Mammary epithelial cell (primary cell): ENCODE results near the gene SLIT3.

Experiments used
- CTCF ChIP-seq, 2 donors: IDR thresholded peaks in 1 of 2; conservative IDR thresholded peaks in 1 of 2; 2 replicates each; pipeline ENCODE4 v1.5.1; 2011 to 2012; ENCODE audit warnings: inconsistent platforms in 2 of 2, low read length in 2 of 2, mild to moderate bottlenecking in 2 of 2, control low read depth in 1 of 2, low read depth in 1 of 2; ENCODE audit not compliant: insufficient read depth in 1 of 2; ENCODE audit errors: extremely low read depth in 1 of 2
- EZH2 ChIP-seq: IDR thresholded peaks from 2 replicates; pipeline ENCODE4 v1.6.1; 2012; ENCODE audit warnings: low read length, inconsistent platforms, borderline replicate concordance

- TF ChIP-seq CTCF (conservative IDR thresholded peaks at IDR 0.05 in 1 of 2, IDR thresholded peaks at IDR 0.05 in 1 of 2; ENCODE audit: extremely low read depth in 1 of 2, insufficient read depth in 1 of 2, low read depth in 1 of 2, low read length in 2 of 2) (no peak), EZH2 (no peak)
These were observed 77.9 kb downstream of the SLIT3 start for GRCh38 chr5:169222934-169223594.
